GM23338 (cell line): ENCODE data around the gene DDX56. TPM values are rescaled to one million over a fixed set of nuclear protein-coding genes. Genes with fewer than 3 reads are reported as not detected.
A peak's percentile ranks its signal among the peaks of the same experiment; 100 is the strongest.

Experiments used
- ATAC-seq: fragments of 200-7000 bp; cut with Tn5 transposase; 3 replicates; pipeline ENCODE4 v1.9.1; 2020
- DNase-seq: peaks from one replicate; pipeline ENCODE4 v3.0.0-alpha.2; 2015; ENCODE audit warnings: low spot score
- H2AFZ ChIP-seq: fragments of 200-600 bp; sonication (generic); 2 replicates; pipeline ENCODE4 v1.8.0; 2016; ENCODE audit warnings: antibody characterized with exemption, mild to moderate bottlenecking, moderate library complexity
- H3F3A ChIP-seq: fragments of 200-600 bp; sonication (generic); replicated peaks from 2 replicates; pipeline ENCODE4 v1.8.0; 2017; ENCODE audit warnings: antibody characterized with exemption, mixed run types, low read depth
- H3K27ac ChIP-seq: fragments of 200-600 bp; sonication (generic); 2 replicates; pipeline ENCODE4 v1.6.1; 2016; ENCODE audit warnings: low read depth
- H3K27me3 ChIP-seq: fragments of 200-600 bp; sonication (generic); 2 replicates; pipeline ENCODE4 v1.8.0; 2016; ENCODE audit warnings: mild to moderate bottlenecking, mixed run types, moderate library complexity; ENCODE audit not compliant: insufficient read depth
- H3K36me3 ChIP-seq: fragments of 200-600 bp; sonication (generic); 2 replicates; pipeline ENCODE4 v1.8.0; 2016; ENCODE audit warnings: mild to moderate bottlenecking; ENCODE audit not compliant: insufficient read depth
- H3K4me1 ChIP-seq: fragments of 200-600 bp; sonication (generic); 2 replicates; pipeline ENCODE4 v1.8.0; 2016; ENCODE audit warnings: mild to moderate bottlenecking, moderate library complexity; ENCODE audit not compliant: insufficient read depth
- H3K4me2 ChIP-seq: fragments of 200-600 bp; sonication (generic); 2 replicates; pipeline ENCODE4 v1.7.1; 2017; ENCODE audit warnings: mixed run types
- H3K4me3 ChIP-seq: fragments of 200-600 bp; sonication (generic); 2 replicates; pipeline ENCODE4 v1.6.1; 2016; ENCODE audit warnings: mixed run types
- H3K79me2 ChIP-seq: fragments of 200-600 bp; sonication (generic); replicated peaks from 2 replicates; pipeline ENCODE4 v1.8.0; 2017; ENCODE audit warnings: mild to moderate bottlenecking; ENCODE audit not compliant: insufficient read depth
- H3K9me2 ChIP-seq: fragments of 200-600 bp; sonication (generic); 2 replicates; pipeline ENCODE4 v1.8.0; 2017; ENCODE audit not compliant: insufficient read depth
- H4K20me1 ChIP-seq: fragments of 200-600 bp; sonication (generic); replicated peaks from 2 replicates; pipeline ENCODE4 v1.8.0; 2017; ENCODE audit warnings: mild to moderate bottlenecking; ENCODE audit not compliant: insufficient read depth
- H3K27ac Mint-ChIP-seq: 2 replicates; pipeline ENCODE4 v1.8.0; 2020; ENCODE audit warnings: inconsistent platforms, mild to moderate bottlenecking, moderate library complexity, mixed read lengths
- H3K27me3 Mint-ChIP-seq: 3 replicates; pipeline ENCODE4 v1.8.0; 2022; ENCODE audit warnings: low read depth, mild to moderate bottlenecking, moderate library complexity, mixed read lengths, inconsistent platforms; ENCODE audit not compliant: insufficient read depth, poor library complexity
- H3K36me3 Mint-ChIP-seq: 3 replicates; pipeline ENCODE4 v1.8.0; 2021; ENCODE audit warnings: low read depth, mild to moderate bottlenecking, inconsistent platforms, moderate library complexity, mixed read lengths
- H3K4me1 Mint-ChIP-seq: 3 replicates; pipeline ENCODE4 v1.8.0; 2020; ENCODE audit warnings: mild to moderate bottlenecking, inconsistent platforms, mixed read lengths
- H3K4me3 Mint-ChIP-seq: 3 replicates; pipeline ENCODE4 v1.8.0; 2021; ENCODE audit warnings: moderate library complexity, mild to moderate bottlenecking, inconsistent platforms, mixed read lengths
- H3K9me3 Mint-ChIP-seq: 3 replicates; pipeline ENCODE4 v1.8.0; 2020; ENCODE audit warnings: moderate library complexity, mild to moderate bottlenecking, inconsistent platforms, mixed read lengths
- CREB1 ChIP-seq: fragments of 250-450 bp; sonication (Bioruptor Pico); IDR thresholded peaks from 2 replicates; pipeline ENCODE4 v1.5.0; 2020; ENCODE audit warnings: low read depth, mild to moderate bottlenecking, moderate library complexity
- EZH2 ChIP-seq: fragments of 200-600 bp; sonication (generic); IDR thresholded peaks from one replicate; pipeline ENCODE4 v1.8.0; 2017; ENCODE audit warnings: antibody characterized with exemption, mild to moderate bottlenecking, low read depth; ENCODE audit not compliant: unreplicated experiment
- EZH2phosphoT487 ChIP-seq: fragments of 200-600 bp; sonication (generic); IDR thresholded peaks from one replicate; pipeline ENCODE4 v1.8.1; 2018; ENCODE audit warnings: antibody characterized with exemption; ENCODE audit not compliant: unreplicated experiment
- JUNB ChIP-seq: IDR thresholded peaks from one replicate; pipeline ENCODE4 v1.6.1; 2016; ENCODE audit warnings: antibody characterized with exemption; ENCODE audit not compliant: unreplicated experiment
- NANOG ChIP-seq: IDR thresholded peaks from 2 replicates; pipeline ENCODE4 v1.6.1; 2016; ENCODE audit warnings: antibody characterized with exemption, borderline replicate concordance
- POLR2AphosphoS5 ChIP-seq: IDR thresholded peaks from 2 replicates; pipeline ENCODE4 v1.6.1; 2016; ENCODE audit warnings: antibody characterized with exemption, low read depth
- STAT1 ChIP-seq: IDR thresholded peaks from one replicate; pipeline ENCODE4 v1.6.1; 2016; ENCODE audit warnings: antibody characterized with exemption; ENCODE audit not compliant: unreplicated experiment
- ZNF114 ChIP-seq: fragments of 250-450 bp; sonication (Bioruptor Pico); IDR thresholded peaks from 2 replicates; pipeline ENCODE4 v1.5.0; 2020; ENCODE audit warnings: mild to moderate bottlenecking, moderate library complexity
- ZNF331 ChIP-seq: fragments of 250-450 bp; sonication (Bioruptor Pico); IDR thresholded peaks from 2 replicates; pipeline ENCODE4 v1.5.0; 2020; ENCODE audit warnings: low read depth, mild to moderate bottlenecking, moderate library complexity
- polyA plus RNA-seq: library from polyadenylated mRNA; unstranded; fragments of >200 nt; fragmentation: Nextera tagmentation; extraction: Ambion mirVana; gene quantifications from 2 replicates; pipeline ENCODE4 v1.2.1, GENCODE V29; 2016
- total RNA-seq: library from RNA; depleted of rRNA; stranded (reverse); fragments of >200 nt; shearing (Covaris generic); gene quantifications from 2 replicates; pipeline ENCODE4 v1.2.3, GENCODE V29; 2014
- TF ChIP-seq, protein P1 (sequence below): IDR thresholded peaks from 2 replicates; pipeline ENCODE4 v1.6.1; 2016; ENCODE audit warnings: antibody characterized with exemption
- TF ChIP-seq, protein P2 (sequence below): IDR thresholded peaks from one replicate; pipeline ENCODE4 v1.6.1; 2018; ENCODE audit warnings: antibody characterized with exemption; ENCODE audit not compliant: unreplicated experiment
- TF ChIP-seq, protein P3 (sequence below): fragments of 250-450 bp; sonication (Bioruptor Pico); IDR thresholded peaks from 2 replicates; pipeline ENCODE4 v1.5.0; 2020; ENCODE audit warnings: mild to moderate bottlenecking, moderate library complexity
- TF ChIP-seq, protein P4 (sequence below), 2 experiments: fragments of 200-600 bp in 1 of 2; sonication (generic) in 1 of 2; conservative IDR thresholded peaks; 2 replicates each; pipeline versions ENCODE4 v1.5.1 to v1.6.1; 2016 to 2017; ENCODE audit warnings: antibody characterized with exemption in 2 of 2, low read depth in 2 of 2, mild to moderate bottlenecking in 2 of 2, moderate library complexity in 1 of 2

Gene DDX56
- total and polyA plus RNA-seq, 2 experiments from 2014 or later: 44.1 to 72.3 TPM

DNA sequence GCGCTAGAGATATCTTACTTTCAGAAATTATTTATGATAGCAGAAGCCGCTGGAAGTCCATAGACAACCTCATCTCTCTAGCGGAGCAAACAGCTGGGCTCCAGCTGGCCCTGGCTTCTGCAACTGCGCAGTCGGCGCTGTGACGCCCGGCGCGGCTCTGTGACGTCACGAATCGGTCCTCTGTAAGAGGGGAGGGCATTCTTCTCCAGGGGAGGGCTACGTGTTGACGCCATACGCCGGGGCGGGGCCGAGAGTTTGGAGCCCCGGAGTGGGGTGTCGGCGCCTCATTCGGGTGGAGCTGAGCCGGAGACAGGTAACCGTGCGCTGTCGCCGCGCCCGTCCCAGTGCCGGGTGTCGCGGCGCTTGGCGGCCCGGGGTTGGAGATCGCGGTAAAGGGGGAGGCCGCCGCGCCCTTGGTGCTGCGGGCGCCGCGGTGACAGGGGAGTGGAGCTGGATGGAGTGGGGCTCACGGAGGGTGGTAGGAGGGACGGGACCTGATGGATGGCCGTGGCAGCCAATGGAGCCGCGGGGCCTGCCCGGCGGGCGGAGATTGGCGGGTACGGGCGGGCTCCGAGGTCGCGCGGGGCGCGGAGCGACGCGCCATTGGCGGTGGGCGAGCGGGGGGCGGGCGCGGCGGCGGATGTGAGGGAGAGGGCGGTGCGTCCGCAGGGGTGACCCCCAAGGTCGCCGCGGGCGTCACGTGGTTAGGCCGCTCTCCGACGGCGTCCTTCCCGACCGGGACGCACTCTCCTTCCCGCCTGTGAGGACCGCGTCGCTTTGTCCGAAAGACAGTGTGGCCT, 32.8 kb upstream of the DDX56 start, which contains the start of gene OGDH:
TSS of gene OGDH (plus strand) at position 287 of the 800 bp plus-strand sequence. CDS start 17,717 bp downstream, outside the sequence.
- TF ChIP-seq ZNF331 (CRISPR knock-in tag): no peak
- TF ChIP-seq NANOG: no peak
- no peak for TF ChIP-seq EZH2phosphoT487
- TF ChIP-seq JUNB: no peak
- TF ChIP-seq, protein P1, sequence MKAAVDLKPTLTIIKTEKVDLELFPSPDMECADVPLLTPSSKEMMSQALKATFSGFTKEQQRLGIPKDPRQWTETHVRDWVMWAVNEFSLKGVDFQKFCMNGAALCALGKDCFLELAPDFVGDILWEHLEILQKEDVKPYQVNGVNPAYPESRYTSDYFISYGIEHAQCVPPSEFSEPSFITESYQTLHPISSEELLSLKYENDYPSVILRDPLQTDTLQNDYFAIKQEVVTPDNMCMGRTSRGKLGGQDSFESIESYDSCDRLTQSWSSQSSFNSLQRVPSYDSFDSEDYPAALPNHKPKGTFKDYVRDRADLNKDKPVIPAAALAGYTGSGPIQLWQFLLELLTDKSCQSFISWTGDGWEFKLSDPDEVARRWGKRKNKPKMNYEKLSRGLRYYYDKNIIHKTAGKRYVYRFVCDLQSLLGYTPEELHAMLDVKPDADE: 0 out of 2 replicates have a peak, but pooled peaks have one; percentile 16
- TF ChIP-seq, protein P2, sequence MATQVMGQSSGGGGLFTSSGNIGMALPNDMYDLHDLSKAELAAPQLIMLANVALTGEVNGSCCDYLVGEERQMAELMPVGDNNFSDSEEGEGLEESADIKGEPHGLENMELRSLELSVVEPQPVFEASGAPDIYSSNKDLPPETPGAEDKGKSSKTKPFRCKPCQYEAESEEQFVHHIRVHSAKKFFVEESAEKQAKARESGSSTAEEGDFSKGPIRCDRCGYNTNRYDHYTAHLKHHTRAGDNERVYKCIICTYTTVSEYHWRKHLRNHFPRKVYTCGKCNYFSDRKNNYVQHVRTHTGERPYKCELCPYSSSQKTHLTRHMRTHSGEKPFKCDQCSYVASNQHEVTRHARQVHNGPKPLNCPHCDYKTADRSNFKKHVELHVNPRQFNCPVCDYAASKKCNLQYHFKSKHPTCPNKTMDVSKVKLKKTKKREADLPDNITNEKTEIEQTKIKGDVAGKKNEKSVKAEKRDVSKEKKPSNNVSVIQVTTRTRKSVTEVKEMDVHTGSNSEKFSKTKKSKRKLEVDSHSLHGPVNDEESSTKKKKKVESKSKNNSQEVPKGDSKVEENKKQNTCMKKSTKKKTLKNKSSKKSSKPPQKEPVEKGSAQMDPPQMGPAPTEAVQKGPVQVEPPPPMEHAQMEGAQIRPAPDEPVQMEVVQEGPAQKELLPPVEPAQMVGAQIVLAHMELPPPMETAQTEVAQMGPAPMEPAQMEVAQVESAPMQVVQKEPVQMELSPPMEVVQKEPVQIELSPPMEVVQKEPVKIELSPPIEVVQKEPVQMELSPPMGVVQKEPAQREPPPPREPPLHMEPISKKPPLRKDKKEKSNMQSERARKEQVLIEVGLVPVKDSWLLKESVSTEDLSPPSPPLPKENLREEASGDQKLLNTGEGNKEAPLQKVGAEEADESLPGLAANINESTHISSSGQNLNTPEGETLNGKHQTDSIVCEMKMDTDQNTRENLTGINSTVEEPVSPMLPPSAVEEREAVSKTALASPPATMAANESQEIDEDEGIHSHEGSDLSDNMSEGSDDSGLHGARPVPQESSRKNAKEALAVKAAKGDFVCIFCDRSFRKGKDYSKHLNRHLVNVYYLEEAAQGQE: no peak
- peak; percentile 100 for TF ChIP-seq CREB1 (CRISPR knock-in tag)
- TF ChIP-seq EZH2: no peak
- TF ChIP-seq, protein P3, sequence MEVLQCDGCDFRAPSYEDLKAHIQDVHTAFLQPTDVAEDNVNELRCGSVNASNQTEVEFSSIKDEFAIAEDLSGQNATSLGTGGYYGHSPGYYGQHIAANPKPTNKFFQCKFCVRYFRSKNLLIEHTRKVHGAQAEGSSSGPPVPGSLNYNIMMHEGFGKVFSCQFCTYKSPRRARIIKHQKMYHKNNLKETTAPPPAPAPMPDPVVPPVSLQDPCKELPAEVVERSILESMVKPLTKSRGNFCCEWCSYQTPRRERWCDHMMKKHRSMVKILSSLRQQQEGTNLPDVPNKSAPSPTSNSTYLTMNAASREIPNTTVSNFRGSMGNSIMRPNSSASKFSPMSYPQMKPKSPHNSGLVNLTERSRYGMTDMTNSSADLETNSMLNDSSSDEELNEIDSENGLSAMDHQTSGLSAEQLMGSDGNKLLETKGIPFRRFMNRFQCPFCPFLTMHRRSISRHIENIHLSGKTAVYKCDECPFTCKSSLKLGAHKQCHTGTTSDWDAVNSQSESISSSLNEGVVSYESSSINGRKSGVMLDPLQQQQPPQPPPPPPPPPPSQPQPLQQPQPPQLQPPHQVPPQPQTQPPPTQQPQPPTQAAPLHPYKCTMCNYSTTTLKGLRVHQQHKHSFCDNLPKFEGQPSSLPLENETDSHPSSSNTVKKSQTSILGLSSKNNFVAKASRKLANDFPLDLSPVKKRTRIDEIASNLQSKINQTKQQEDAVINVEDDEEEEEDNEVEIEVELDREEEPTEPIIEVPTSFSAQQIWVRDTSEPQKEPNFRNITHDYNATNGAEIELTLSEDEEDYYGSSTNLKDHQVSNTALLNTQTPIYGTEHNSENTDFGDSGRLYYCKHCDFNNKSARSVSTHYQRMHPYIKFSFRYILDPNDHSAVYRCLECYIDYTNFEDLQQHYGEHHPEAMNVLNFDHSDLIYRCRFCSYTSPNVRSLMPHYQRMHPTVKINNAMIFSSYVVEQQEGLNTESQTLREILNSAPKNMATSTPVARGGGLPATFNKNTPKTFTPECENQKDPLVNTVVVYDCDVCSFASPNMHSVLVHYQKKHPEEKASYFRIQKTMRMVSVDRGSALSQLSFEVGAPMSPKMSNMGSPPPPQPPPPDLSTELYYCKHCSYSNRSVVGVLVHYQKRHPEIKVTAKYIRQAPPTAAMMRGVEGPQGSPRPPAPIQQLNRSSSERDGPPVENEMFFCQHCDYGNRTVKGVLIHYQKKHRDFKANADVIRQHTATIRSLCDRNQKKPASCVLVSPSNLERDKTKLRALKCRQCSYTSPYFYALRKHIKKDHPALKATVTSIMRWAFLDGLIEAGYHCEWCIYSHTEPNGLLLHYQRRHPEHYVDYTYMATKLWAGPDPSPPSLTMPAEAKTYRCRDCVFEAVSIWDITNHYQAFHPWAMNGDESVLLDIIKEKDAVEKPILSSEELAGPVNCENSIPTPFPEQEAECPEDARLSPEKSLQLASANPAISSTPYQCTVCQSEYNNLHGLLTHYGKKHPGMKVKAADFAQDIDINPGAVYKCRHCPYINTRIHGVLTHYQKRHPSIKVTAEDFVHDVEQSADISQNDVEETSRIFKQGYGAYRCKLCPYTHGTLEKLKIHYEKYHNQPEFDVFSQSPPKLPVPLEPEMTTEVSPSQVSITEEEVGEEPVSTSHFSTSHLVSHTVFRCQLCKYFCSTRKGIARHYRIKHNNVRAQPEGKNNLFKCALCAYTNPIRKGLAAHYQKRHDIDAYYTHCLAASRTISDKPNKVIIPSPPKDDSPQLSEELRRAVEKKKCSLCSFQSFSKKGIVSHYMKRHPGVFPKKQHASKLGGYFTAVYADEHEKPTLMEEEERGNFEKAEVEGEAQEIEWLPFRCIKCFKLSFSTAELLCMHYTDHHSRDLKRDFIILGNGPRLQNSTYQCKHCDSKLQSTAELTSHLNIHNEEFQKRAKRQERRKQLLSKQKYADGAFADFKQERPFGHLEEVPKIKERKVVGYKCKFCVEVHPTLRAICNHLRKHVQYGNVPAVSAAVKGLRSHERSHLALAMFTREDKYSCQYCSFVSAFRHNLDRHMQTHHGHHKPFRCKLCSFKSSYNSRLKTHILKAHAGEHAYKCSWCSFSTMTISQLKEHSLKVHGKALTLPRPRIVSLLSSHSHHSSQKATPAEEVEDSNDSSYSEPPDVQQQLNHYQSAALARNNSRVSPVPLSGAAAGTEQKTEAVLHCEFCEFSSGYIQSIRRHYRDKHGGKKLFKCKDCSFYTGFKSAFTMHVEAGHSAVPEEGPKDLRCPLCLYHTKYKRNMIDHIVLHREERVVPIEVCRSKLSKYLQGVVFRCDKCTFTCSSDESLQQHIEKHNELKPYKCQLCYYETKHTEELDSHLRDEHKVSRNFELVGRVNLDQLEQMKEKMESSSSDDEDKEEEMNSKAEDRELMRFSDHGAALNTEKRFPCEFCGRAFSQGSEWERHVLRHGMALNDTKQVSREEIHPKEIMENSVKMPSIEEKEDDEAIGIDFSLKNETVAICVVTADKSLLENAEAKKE: no peak
- no peak for TF ChIP-seq STAT1
- TF ChIP-seq, protein P4, sequence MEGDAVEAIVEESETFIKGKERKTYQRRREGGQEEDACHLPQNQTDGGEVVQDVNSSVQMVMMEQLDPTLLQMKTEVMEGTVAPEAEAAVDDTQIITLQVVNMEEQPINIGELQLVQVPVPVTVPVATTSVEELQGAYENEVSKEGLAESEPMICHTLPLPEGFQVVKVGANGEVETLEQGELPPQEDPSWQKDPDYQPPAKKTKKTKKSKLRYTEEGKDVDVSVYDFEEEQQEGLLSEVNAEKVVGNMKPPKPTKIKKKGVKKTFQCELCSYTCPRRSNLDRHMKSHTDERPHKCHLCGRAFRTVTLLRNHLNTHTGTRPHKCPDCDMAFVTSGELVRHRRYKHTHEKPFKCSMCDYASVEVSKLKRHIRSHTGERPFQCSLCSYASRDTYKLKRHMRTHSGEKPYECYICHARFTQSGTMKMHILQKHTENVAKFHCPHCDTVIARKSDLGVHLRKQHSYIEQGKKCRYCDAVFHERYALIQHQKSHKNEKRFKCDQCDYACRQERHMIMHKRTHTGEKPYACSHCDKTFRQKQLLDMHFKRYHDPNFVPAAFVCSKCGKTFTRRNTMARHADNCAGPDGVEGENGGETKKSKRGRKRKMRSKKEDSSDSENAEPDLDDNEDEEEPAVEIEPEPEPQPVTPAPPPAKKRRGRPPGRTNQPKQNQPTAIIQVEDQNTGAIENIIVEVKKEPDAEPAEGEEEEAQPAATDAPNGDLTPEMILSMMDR (conservative IDR thresholded peaks at IDR 0.05; ENCODE audit: low read depth in 2 of 2): no peak
- no peak for TF ChIP-seq ZNF114 (CRISPR knock-in tag)
- peak; percentile 85 for TF ChIP-seq POLR2AphosphoS5
- Mint-ChIP-seq H3K4me3 (peak within 1 kb of the TSS; percentile 87), H3K4me1 (peaks cover 17% of the 10 kb centered on the region), H3K36me3 (peaks cover 6% of the 10 kb centered on the region), H3K9me3 (no peaks in the 10 kb centered on the region; the same call in 2 of the 3 replicates), H3K27me3 (peaks cover 11% of the 10 kb centered on the region), H3K27ac (peak within 1 kb of the TSS; percentile 98)
- DNase-seq (peak; percentile 99), ATAC-seq (peak; percentile 97)
- Histone ChIP-seq H4K20me1 (no peaks in the 10 kb centered on the region), H3K79me2 (peaks cover 45% of the 10 kb centered on the region), H3K27me3 (no peaks in the 10 kb centered on the region), H3K27ac (peak within 1 kb of the TSS; percentile 97), H3F3A (0 out of 2 replicates have a peak, but pooled peaks cover 4% of the 10 kb centered on the region), H3K4me1 (no peaks in the 10 kb centered on the region; the same call in none of the 2 replicates), H3K9me2 (no peaks in the 10 kb centered on the region), H3K4me2 (peak within 1 kb of the TSS; percentile 88), H3K36me3 (no peaks in the 10 kb centered on the region), H2AFZ (peak within 1 kb of the TSS; percentile 72; the same call in 1 of the 2 replicates), H3K4me3 (peak within 1 kb of the TSS; percentile 81)
